ENCODE measurements around the gene MDM2. TPM values are rescaled to one million over a fixed set of nuclear protein-coding genes. Genes with fewer than 3 reads are reported as not detected.

Gene MDM2
- total RNA-seq, 3 donors from 2014 or later (not counting 1 experiment from before 2014, with no cell fraction given) = 130 to 143 (median 132) TPM

DNA sequence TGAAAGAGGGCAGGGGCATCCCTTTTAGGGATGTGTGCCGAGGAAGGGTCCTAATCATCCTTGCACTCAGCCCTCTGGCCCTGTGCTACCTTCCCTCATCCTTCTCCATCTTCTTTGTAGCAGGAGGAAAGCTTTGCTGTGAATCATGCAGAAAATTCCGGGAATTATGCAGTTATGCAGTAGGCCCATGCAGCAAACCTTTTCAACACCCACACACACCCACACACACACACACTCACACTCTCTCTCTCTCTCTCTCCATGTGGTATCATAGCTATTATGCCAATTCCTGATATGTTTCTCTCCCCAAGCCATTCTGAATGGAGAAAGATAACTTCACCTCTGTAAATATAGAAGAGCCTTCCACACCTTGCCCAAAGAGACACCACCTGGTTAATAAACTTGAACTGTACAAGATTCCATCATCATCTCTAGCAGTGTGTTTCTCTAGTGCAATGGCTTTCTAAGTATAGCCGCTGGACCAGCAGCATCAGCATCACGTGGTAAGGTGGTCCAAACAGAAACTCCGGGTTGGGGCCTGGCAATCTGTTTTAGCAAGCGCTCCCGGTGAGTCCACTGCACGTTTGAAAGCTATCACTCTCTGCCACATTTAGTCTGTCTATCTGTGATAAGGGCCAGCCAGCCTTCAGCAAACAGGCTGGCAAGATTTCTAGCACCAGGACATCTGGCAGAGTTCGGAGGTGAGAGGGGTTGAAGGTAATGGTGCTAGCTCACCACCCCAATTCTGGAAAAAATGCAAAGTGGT, 57.6 kb downstream of the MDM2 start:
- Mint-ChIP-seq H3K4me3 (no peak overlapping the region), H3K9me3 (no peaks in the 10 kb centered on the region), H3K27me3 (ENCODE audit: low read depth in 2 of 2) (peaks cover under 1 to 2% of the 10 kb centered on the region in 2 donors), H3K36me3 (no peaks in the 10 kb centered on the region), H3K4me1 (no peaks in the 10 kb centered on the region), H3K27ac (no peak overlapping the region)
- DNase-seq = no peak
- H3K4me3 ChIP-seq (ENCODE audit: low read length) = no peak overlapping the region
- intact Hi-C loops (cut with micrococcal nuclease) = no loop called here
- H3K4me1 ChIP-seq (ENCODE audit: control insufficient read depth, insufficient read depth, low read length) = no peaks in the 10 kb centered on the region
- no peaks in the 10 kb centered on the region for H3K36me3 ChIP-seq (ENCODE audit: control insufficient read depth, insufficient read depth, low read length)
- TF ChIP-seq, protein P1, sequence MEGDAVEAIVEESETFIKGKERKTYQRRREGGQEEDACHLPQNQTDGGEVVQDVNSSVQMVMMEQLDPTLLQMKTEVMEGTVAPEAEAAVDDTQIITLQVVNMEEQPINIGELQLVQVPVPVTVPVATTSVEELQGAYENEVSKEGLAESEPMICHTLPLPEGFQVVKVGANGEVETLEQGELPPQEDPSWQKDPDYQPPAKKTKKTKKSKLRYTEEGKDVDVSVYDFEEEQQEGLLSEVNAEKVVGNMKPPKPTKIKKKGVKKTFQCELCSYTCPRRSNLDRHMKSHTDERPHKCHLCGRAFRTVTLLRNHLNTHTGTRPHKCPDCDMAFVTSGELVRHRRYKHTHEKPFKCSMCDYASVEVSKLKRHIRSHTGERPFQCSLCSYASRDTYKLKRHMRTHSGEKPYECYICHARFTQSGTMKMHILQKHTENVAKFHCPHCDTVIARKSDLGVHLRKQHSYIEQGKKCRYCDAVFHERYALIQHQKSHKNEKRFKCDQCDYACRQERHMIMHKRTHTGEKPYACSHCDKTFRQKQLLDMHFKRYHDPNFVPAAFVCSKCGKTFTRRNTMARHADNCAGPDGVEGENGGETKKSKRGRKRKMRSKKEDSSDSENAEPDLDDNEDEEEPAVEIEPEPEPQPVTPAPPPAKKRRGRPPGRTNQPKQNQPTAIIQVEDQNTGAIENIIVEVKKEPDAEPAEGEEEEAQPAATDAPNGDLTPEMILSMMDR (IDR thresholded peaks at IDR 0.05) = no peak
- no peak overlapping the region for H3K27ac ChIP-seq (ENCODE audit: low read length)
- no peaks in the 10 kb centered on the region for H3K27me3 ChIP-seq (ENCODE audit: control insufficient read depth, insufficient read depth, low read length)
- H3K9me3 ChIP-seq (ENCODE audit: control insufficient read depth, insufficient read depth, low read length) = no peaks in the 10 kb centered on the region
- peak in 1 of 3 donors; percentile 10 for ATAC-seq
- 87% methylated on average over 9 of the region's 9 CpGs for WGBS (ENCODE audit: insufficient coverage)

DNA sequence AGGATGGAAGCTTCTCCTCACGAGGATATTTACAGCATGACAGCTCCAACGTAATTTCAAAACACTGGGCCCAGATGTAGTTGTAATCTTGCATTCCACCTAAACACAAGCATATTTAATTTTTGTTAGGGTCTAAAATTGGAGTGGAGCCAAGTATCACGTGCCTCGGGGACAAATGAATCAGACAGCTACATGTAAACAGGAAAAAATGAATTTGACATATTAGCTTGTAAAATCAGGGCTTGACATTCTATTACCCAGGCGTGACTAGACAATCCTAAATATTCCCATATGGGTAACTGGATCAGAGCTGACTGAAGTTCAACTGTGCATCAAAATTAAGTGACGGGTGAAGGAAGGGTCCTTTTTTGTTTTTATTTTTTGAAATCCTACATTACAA, 59.0 kb downstream of the MDM2 start:
- H3K27ac ChIP-seq (ENCODE audit: low read length) = no peak overlapping the region
- no peak overlapping the region for H3K4me3 ChIP-seq (ENCODE audit: low read length)
- ATAC-seq (no peak), DNase-seq (no peak)
- H3K36me3 ChIP-seq (ENCODE audit: control insufficient read depth, insufficient read depth, low read length) = no peaks in the 10 kb centered on the region
- H3K9me3 ChIP-seq (ENCODE audit: control insufficient read depth, insufficient read depth, low read length) = no peaks in the 10 kb centered on the region
- WGBS (ENCODE audit: insufficient coverage) = 46% methylated on average over 3 of the region's 6 CpGs
- Mint-ChIP-seq H3K27ac (no peak overlapping the region), H3K4me3 (no peak overlapping the region), H3K36me3 (no peaks in the 10 kb centered on the region), H3K4me1 (no peaks in the 10 kb centered on the region), H3K9me3 (no peaks in the 10 kb centered on the region), H3K27me3 (ENCODE audit: low read depth in 2 of 2) (peaks cover 0 to 6% of the 10 kb centered on the region in 2 donors)
- intact Hi-C loops (cut with micrococcal nuclease) = no loop called here
- TF ChIP-seq, protein P1 (IDR thresholded peaks at IDR 0.05) = no peak
- no peaks in the 10 kb centered on the region for H3K27me3 ChIP-seq (ENCODE audit: control insufficient read depth, insufficient read depth, low read length)
- H3K4me1 ChIP-seq (ENCODE audit: control insufficient read depth, insufficient read depth, low read length) = no peaks in the 10 kb centered on the region

DNA sequence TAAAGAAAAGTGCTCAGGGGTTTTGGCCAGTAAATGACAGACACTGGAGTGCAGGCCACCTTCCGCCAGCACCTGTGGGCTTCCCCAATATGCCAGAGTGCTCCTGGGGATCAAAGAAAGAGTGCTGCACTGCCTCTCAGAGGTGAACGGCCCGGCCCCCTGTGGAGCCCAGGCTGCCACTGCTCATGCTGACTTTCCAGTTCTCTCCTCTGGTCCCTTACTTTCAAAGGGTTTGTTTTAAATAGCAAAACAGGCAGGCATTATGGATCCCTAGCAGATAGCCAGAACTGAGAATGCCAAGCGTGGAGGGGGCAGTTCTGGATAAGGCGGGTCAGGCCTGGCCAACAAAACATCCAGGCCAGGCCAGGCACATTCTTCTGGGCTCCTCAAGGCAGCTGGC, 59.6 kb downstream of the MDM2 start:
- H3K4me3 Mint-ChIP-seq = no peak overlapping the region
- Histone ChIP-seq H3K4me3 (ENCODE audit: low read length) (no peak overlapping the region), H3K27ac (ENCODE audit: low read length) (no peak overlapping the region), H3K4me1 (ENCODE audit: control insufficient read depth, insufficient read depth, low read length) (no peaks in the 10 kb centered on the region), H3K36me3 (ENCODE audit: control insufficient read depth, insufficient read depth, low read length) (no peaks in the 10 kb centered on the region), H3K9me3 (ENCODE audit: control insufficient read depth, insufficient read depth, low read length) (no peaks in the 10 kb centered on the region), H3K27me3 (ENCODE audit: control insufficient read depth, insufficient read depth, low read length) (no peaks in the 10 kb centered on the region)
- peaks cover 0 to 6% of the 10 kb centered on the region in 2 donors for H3K27me3 Mint-ChIP-seq (ENCODE audit: low read depth in 2 of 2)
- no peak for ATAC-seq
- H3K4me1 Mint-ChIP-seq = no peaks in the 10 kb centered on the region
- WGBS (ENCODE audit: insufficient coverage) = 94% methylated on average over 5 of the region's 5 CpGs
- DNase-seq = no peak
- H3K36me3 Mint-ChIP-seq = no peaks in the 10 kb centered on the region
- TF ChIP-seq, protein P1 (IDR thresholded peaks at IDR 0.05) = no peak
- no peaks in the 10 kb centered on the region for H3K9me3 Mint-ChIP-seq
- no peak overlapping the region for H3K27ac Mint-ChIP-seq
- intact Hi-C loops (cut with micrococcal nuclease) = no loop called here
